SK-N-SH (cell line): ENCODE results near the gene RELT. TPM values are rescaled to one million over a fixed set of nuclear protein-coding genes. Genes with fewer than 3 reads are reported as not detected.

Source experiments
- CTCF ChIA-PET: fragments of 300-600, 350-600 bp; formaldehyde crosslinking; extraction: SDS; loops from one replicate; lab custom pipeline; 2021; lab: Yijun Ruan, JAX
- POLR2A ChIA-PET: fragments of 350-600 bp; sonication (Branson Sonifier 250); formaldehyde crosslinking; extraction: SDS; loops from one replicate; lab custom pipeline; 2020; ENCODE audit warnings: antibody characterized with exemption, inconsistent platforms; lab: Yijun Ruan, JAX
- DNase-seq: peaks from one replicate; pipeline ENCODE4 v3.0.0; 2012
- H2AFZ ChIP-seq: fragments of 200-600 bp; sonication (generic); 2 replicates; pipeline ENCODE4 v1.8.1; 2016; ENCODE audit warnings: antibody characterized with exemption, mild to moderate bottlenecking, low read depth
- H3F3A ChIP-seq: fragments of 200-600 bp; sonication (generic); replicated peaks from 2 replicates; pipeline ENCODE3; 2016; ENCODE audit warnings: antibody characterized with exemption, mild to moderate bottlenecking; ENCODE audit not compliant: insufficient read depth
- H3K27ac ChIP-seq, 2 experiments: fragments of 200-500 bp in 1 of 2; fragments of 200-600 bp in 1 of 2; sonication (Bioruptor generic) in 1 of 2; sonication (generic), shearing (Covaris generic) in 1 of 2; 2 replicates each; pipeline versions ENCODE4 v1.5.1 to v1.6.1; 2014 to 2016; ENCODE audit warnings: low read depth in 2 of 2, inconsistent platforms in 1 of 2, low read length in 1 of 2, mild to moderate bottlenecking in 1 of 2, mixed read lengths in 1 of 2
- H3K27me3 ChIP-seq: fragments of 200-600 bp; sonication (generic), shearing (Covaris generic); 2 replicates; pipeline ENCODE4 v1.6.1; 2016; ENCODE audit warnings: mixed run types; ENCODE audit not compliant: insufficient read depth
- H3K36me3 ChIP-seq, 2 experiments: fragments of 200-500 bp in 1 of 2; fragments of 200-600 bp in 1 of 2; sonication (Bioruptor generic) in 1 of 2; sonication (generic) in 1 of 2; replicated peaks in 1 of 2; 2 replicates each; pipeline versions ENCODE3 to v1.5.1; 2014 to 2016; ENCODE audit warnings: low read length in 1 of 2, mild to moderate bottlenecking in 1 of 2; ENCODE audit not compliant: insufficient read depth in 2 of 2, control insufficient read depth in 1 of 2
- H3K4me1 ChIP-seq, 2 experiments: fragments of 200-500 bp in 1 of 2; fragments of 200-600 bp in 1 of 2; sonication (Bioruptor generic) in 1 of 2; sonication (generic), shearing (Covaris generic) in 1 of 2; 2 replicates each; pipeline versions ENCODE4 v1.5.1 to v1.6.1; 2014 to 2016; ENCODE audit warnings: low read depth in 1 of 2, low read length in 1 of 2, mixed run types in 1 of 2; ENCODE audit not compliant: insufficient read depth in 2 of 2, control insufficient read depth in 1 of 2
- H3K4me2 ChIP-seq: fragments of 200-600 bp; sonication (generic), shearing (Covaris generic); 2 replicates; pipeline ENCODE4 v1.6.1; 2017; ENCODE audit warnings: mixed run types
- H3K4me3 ChIP-seq, 2 experiments: fragments of 200-500 bp in 1 of 2; fragments of 200-600 bp in 1 of 2; sonication (Bioruptor generic) in 1 of 2; sonication (generic), shearing (Covaris generic) in 1 of 2; 2 replicates each; pipeline versions ENCODE4 v1.5.1 to v1.8.1; 2014 to 2016; ENCODE audit warnings: low read depth in 2 of 2, inconsistent platforms in 1 of 2, low read length in 1 of 2, mild to moderate bottlenecking in 1 of 2, mixed read lengths in 1 of 2, moderate library complexity in 1 of 2
- H3K79me2 ChIP-seq: fragments of 200-600 bp; sonication (generic); 2 replicates; pipeline ENCODE4 v1.8.1; 2017; ENCODE audit warnings: mild to moderate bottlenecking; ENCODE audit not compliant: insufficient read depth
- H3K9ac ChIP-seq: fragments of 200-600 bp; sonication (generic); 2 replicates; pipeline ENCODE4 v1.6.1; 2017; ENCODE audit warnings: mixed run types
- H3K9me2 ChIP-seq: fragments of 200-600 bp; sonication (generic); 2 replicates; pipeline ENCODE4 v1.6.1; 2017; ENCODE audit warnings: mixed run types
- H3K9me3 ChIP-seq: fragments of 200-600 bp; sonication (generic); 2 replicates; pipeline ENCODE4 v1.6.1; 2017; ENCODE audit warnings: mixed run types, mild to moderate bottlenecking, moderate library complexity
- H4K20me1 ChIP-seq: fragments of 200-600 bp; sonication (generic); 2 replicates; pipeline ENCODE4 v1.6.1; 2017; ENCODE audit warnings: mild to moderate bottlenecking, mixed run types; ENCODE audit not compliant: insufficient read depth
- CHD2 ChIP-seq: fragments of 150-350 bp; IDR thresholded peaks from 2 replicates; pipeline ENCODE4 v1.6.1; 2018; ENCODE audit warnings: low read length; ENCODE audit not compliant: partially characterized antibody
- EP300 ChIP-seq, 2 experiments: IDR thresholded peaks; 2 replicates each; pipeline versions ENCODE4 v1.4.0 to v1.6.1; 2012; ENCODE audit warnings: borderline replicate concordance in 1 of 2, low read depth in 1 of 2, low read length in 1 of 2
- FOXJ3 ChIP-seq: sonication (generic); formaldehyde crosslinking; IDR thresholded peaks from 2 replicates; pipeline ENCODE4 v1.5.1; 2020; ENCODE audit warnings: mild to moderate bottlenecking, missing genetic modification reagents
- GABPA ChIP-seq: IDR thresholded peaks from 2 replicates; pipeline ENCODE4 v1.4.0; 2012; ENCODE audit warnings: low read depth, mild to moderate bottlenecking
- GATA2 ChIP-seq: sonication (generic); formaldehyde crosslinking; IDR thresholded peaks from 2 replicates; pipeline ENCODE4 v1.5.0; 2020; ENCODE audit warnings: mild to moderate bottlenecking, missing genetic modification reagents
- NRF1 ChIP-seq: IDR thresholded peaks from 2 replicates; pipeline ENCODE4 v1.6.1; 2012; ENCODE audit warnings: low read depth, mild to moderate bottlenecking, low read length
- RFX5 ChIP-seq: IDR thresholded peaks from 2 replicates; pipeline ENCODE4 v1.6.1; 2012; ENCODE audit warnings: mild to moderate bottlenecking, improper control_type of control experiment, low read length
- RXRA ChIP-seq: IDR thresholded peaks from 2 replicates; pipeline ENCODE4 v1.4.0; 2012; ENCODE audit warnings: low read depth, mild to moderate bottlenecking, borderline replicate concordance
- TAF1 ChIP-seq: IDR thresholded peaks from 2 replicates; pipeline ENCODE4 v1.6.1; 2012; ENCODE audit warnings: low read depth, mild to moderate bottlenecking, low read length, moderate library complexity, borderline replicate concordance
- TCF12 ChIP-seq: IDR thresholded peaks from 2 replicates; pipeline ENCODE4 v1.4.0; 2012
- polyA plus RNA-seq, 3 experiments: library from polyadenylated mRNA; depleted of rRNA; stranded (reverse); fragments of >200 nt; gene quantifications; 2 replicates each; pipeline ENCODE4 v1.2.3, GENCODE V29; 2012
- TF ChIP-seq, protein P1 (sequence below): fragments of 150-350 bp; IDR thresholded peaks from 2 replicates; pipeline ENCODE4 v1.6.1; 2016; ENCODE audit warnings: mild to moderate bottlenecking, low read depth, low read length
- TF ChIP-seq, protein P2 (sequence below): IDR thresholded peaks from 2 replicates; pipeline ENCODE4 v1.4.0; 2012; ENCODE audit warnings: low read depth, borderline replicate concordance
- TF ChIP-seq, protein P3 (sequence below): fragments of 200-600 bp; sonication (generic); IDR thresholded peaks from 2 replicates; pipeline ENCODE4 v1.6.1; 2017; ENCODE audit warnings: antibody characterized with exemption, mild to moderate bottlenecking, moderate library complexity
- TF ChIP-seq, protein P4 (sequence below): fragments of 150-350 bp; IDR thresholded peaks from 2 replicates; pipeline ENCODE4 v1.6.1; 2017; ENCODE audit warnings: antibody characterized with exemption, low read length, low read depth, borderline replicate concordance

RELT gene
- polyA plus RNA-seq, 1 of the 3 experiments (the other 2 are of a cell fraction), result 4.3 TPM

DNA sequence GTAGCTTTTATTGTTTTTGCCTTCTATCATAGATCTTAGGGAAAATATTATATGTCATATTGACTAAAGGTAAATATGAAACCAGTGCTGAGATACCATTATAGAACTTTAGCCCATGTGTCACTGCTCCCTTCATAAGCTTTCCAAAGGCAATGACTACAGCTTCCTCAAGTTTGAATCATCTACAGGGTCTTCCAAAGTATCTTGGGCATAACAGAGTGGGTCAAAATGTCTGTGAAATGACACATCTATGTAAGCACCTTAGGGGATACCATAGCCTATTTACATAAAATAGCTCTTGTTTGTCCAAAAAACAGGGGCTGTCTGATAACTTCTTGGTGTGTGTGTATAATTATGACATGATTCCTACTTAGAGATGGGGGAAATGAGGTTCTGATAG is 52.5 kb downstream of the RELT start:
- Histone ChIP-seq H3K9ac (peak overlapping the region; percentile 46; the same call in 1 of the 2 replicates), H3K9me3 (no peaks in the 10 kb centered on the region), H3K4me1 (peaks cover 7 to 30% of the 10 kb centered on the region in 2 experiments; a peak in 3 of 4 replicates), H3K36me3 (peaks cover 0 to 4% of the 10 kb centered on the region in 2 experiments), H3F3A (peaks cover 40% of the 10 kb centered on the region), H2AFZ (no peak overlapping the region), H3K79me2 (0 out of 2 replicates have a peak, but pooled peaks cover 3% of the 10 kb centered on the region), H3K4me2 (peak overlapping the region; percentile 56), H3K27me3 (no peaks in the 10 kb centered on the region), H3K27ac (peak overlapping the region; percentile 56 to 95; a peak in 3 of 4 replicates), H4K20me1 (no peaks in the 10 kb centered on the region), H3K9me2 (no peaks in the 10 kb centered on the region), H3K4me3 (no peak overlapping the region)
- DNase-seq, result no peak
- ChIA-PET CTCF (interaction anchor here (0.9 to 1.1 kb wide), 3 partner anchors 10 to 50 kb away, joined by 3 to 4 read pairs (median 3); no protein-coding TSS in a partner anchor), POLR2A (no interaction called here)
- TF ChIP-seq, protein P1, sequence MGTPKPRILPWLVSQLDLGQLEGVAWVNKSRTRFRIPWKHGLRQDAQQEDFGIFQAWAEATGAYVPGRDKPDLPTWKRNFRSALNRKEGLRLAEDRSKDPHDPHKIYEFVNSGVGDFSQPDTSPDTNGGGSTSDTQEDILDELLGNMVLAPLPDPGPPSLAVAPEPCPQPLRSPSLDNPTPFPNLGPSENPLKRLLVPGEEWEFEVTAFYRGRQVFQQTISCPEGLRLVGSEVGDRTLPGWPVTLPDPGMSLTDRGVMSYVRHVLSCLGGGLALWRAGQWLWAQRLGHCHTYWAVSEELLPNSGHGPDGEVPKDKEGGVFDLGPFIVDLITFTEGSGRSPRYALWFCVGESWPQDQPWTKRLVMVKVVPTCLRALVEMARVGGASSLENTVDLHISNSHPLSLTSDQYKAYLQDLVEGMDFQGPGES, result no peak
- TF ChIP-seq, protein P2, sequence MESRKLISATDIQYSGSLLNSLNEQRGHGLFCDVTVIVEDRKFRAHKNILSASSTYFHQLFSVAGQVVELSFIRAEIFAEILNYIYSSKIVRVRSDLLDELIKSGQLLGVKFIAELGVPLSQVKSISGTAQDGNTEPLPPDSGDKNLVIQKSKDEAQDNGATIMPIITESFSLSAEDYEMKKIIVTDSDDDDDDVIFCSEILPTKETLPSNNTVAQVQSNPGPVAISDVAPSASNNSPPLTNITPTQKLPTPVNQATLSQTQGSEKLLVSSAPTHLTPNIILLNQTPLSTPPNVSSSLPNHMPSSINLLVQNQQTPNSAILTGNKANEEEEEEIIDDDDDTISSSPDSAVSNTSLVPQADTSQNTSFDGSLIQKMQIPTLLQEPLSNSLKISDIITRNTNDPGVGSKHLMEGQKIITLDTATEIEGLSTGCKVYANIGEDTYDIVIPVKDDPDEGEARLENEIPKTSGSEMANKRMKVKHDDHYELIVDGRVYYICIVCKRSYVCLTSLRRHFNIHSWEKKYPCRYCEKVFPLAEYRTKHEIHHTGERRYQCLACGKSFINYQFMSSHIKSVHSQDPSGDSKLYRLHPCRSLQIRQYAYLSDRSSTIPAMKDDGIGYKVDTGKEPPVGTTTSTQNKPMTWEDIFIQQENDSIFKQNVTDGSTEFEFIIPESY, result no peak
- TF ChIP-seq RFX5 (no peak), EP300 (IDR thresholded peaks at IDR 0.05; ENCODE audit: borderline replicate concordance in 1 of 2, low read depth in 1 of 2, low read length in 1 of 2) (no peak), NRF1 (no peak), CHD2 (no peak), FOXJ3 (CRISPR knock-in tag) (no peak), GATA2 (no peak), TCF12 (no peak), TAF1 (no peak), RXRA (no peak), GABPA (no peak)
- TF ChIP-seq, protein P3, sequence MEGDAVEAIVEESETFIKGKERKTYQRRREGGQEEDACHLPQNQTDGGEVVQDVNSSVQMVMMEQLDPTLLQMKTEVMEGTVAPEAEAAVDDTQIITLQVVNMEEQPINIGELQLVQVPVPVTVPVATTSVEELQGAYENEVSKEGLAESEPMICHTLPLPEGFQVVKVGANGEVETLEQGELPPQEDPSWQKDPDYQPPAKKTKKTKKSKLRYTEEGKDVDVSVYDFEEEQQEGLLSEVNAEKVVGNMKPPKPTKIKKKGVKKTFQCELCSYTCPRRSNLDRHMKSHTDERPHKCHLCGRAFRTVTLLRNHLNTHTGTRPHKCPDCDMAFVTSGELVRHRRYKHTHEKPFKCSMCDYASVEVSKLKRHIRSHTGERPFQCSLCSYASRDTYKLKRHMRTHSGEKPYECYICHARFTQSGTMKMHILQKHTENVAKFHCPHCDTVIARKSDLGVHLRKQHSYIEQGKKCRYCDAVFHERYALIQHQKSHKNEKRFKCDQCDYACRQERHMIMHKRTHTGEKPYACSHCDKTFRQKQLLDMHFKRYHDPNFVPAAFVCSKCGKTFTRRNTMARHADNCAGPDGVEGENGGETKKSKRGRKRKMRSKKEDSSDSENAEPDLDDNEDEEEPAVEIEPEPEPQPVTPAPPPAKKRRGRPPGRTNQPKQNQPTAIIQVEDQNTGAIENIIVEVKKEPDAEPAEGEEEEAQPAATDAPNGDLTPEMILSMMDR, result no peak
- TF ChIP-seq, protein P4, sequence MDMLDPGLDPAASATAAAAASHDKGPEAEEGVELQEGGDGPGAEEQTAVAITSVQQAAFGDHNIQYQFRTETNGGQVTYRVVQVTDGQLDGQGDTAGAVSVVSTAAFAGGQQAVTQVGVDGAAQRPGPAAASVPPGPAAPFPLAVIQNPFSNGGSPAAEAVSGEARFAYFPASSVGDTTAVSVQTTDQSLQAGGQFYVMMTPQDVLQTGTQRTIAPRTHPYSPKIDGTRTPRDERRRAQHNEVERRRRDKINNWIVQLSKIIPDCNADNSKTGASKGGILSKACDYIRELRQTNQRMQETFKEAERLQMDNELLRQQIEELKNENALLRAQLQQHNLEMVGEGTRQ, result no peak
